Smooth muscle cell (in vitro differentiated cells): ENCODE measurements around the gene TNFAIP3. TPM values are rescaled to one million over a fixed set of nuclear protein-coding genes. Genes with fewer than 3 reads are reported as not detected.

Experiments
- DNase-seq: peaks from one replicate; lab custom pipeline; 2025; ENCODE audit not compliant: unreplicated experiment; lab: John Stamatoyannopoulos, UW
- H2AFZ ChIP-seq: fragments of 200-600 bp; sonication (generic); 2 replicates; pipeline ENCODE4 v1.6.0; 2016; ENCODE audit warnings: antibody characterized with exemption, low read depth, mild to moderate bottlenecking
- H3F3A ChIP-seq: fragments of 200-600 bp; sonication (generic); 2 replicates; pipeline ENCODE4 v1.6.0; 2017; ENCODE audit warnings: antibody characterized with exemption, low read depth
- H3K27ac ChIP-seq: fragments of 200-600 bp; sonication (generic); 2 replicates; pipeline ENCODE4 v1.5.1; 2016; ENCODE audit warnings: low read depth, mild to moderate bottlenecking
- H3K27me3 ChIP-seq: fragments of 200-600 bp; sonication (generic); 2 replicates; pipeline ENCODE4 v1.6.1; 2016; ENCODE audit warnings: low read depth, mild to moderate bottlenecking
- H3K36me3 ChIP-seq: fragments of 200-600 bp; sonication (generic); 2 replicates; pipeline ENCODE4 v1.5.1; 2016; ENCODE audit warnings: low read depth
- H3K4me1 ChIP-seq: fragments of 200-600 bp; sonication (generic); 2 replicates; pipeline ENCODE4 v1.5.1; 2016; ENCODE audit warnings: low read depth
- H3K4me2 ChIP-seq: fragments of 200-600 bp; sonication (generic); 2 replicates; pipeline ENCODE4 v1.6.0; 2016; ENCODE audit warnings: mild to moderate bottlenecking
- H3K4me3 ChIP-seq: fragments of 200-600 bp; sonication (generic); 2 replicates; pipeline ENCODE4 v1.5.1; 2016; ENCODE audit warnings: mild to moderate bottlenecking
- H3K79me2 ChIP-seq: fragments of 200-600 bp; sonication (generic); 2 replicates; pipeline ENCODE4 v1.6.0; 2016; ENCODE audit warnings: low read depth, mild to moderate bottlenecking
- H3K9ac ChIP-seq: fragments of 200-600 bp; sonication (generic); 2 replicates; pipeline ENCODE4 v1.6.0; 2016; ENCODE audit warnings: low read depth
- H3K9me3 ChIP-seq: fragments of 200-600 bp; sonication (generic); replicated peaks from 2 replicates; pipeline ENCODE4 v1.5.1; 2016; ENCODE audit warnings: low read depth
- H4K20me1 ChIP-seq: fragments of 200-600 bp; sonication (generic); 2 replicates; pipeline ENCODE4 v1.6.0; 2016; ENCODE audit warnings: low read depth
- CTCF ChIP-seq: fragments of 200-600 bp; sonication (generic); IDR thresholded peaks from 2 replicates; pipeline ENCODE4 v1.5.1; 2017; ENCODE audit warnings: borderline replicate concordance, mild to moderate bottlenecking, antibody characterized with exemption; ENCODE audit not compliant: insufficient read depth, poor library complexity, severe bottlenecking
- WGBS: methylation state at CpG from one replicate; pipeline ENCODE4 v1.1.7; 2016; ENCODE audit warnings: low lambda C conversion rate; 5-methylcytosine and 5-hydroxymethylcytosine counted together
- polyA plus RNA-seq: library from polyadenylated mRNA; unstranded; fragments of >200 nt; fragmentation: Nextera tagmentation; extraction: Ambion mirVana; gene quantifications from 2 replicates; pipeline ENCODE4 v1.2.1, GENCODE V29; 2016
- total RNA-seq: library from RNA; depleted of rRNA; stranded (reverse); fragments of >200 nt; gene quantifications from 2 replicates; pipeline ENCODE4 v1.2.3, GENCODE V29; 2014

TNFAIP3 gene
- total and polyA plus RNA-seq, 2 experiments from 2014 or later = 32.2 to 33.8 TPM

- 40% methylated on average over 4 of the region's 4 CpGs for WGBS
Observed at GRCh38 chr6:137863091-137863797, 3.8 kb upstream of the TNFAIP3 start.

GRCh38 chr6:137864812-137865508 is 2.1 kb upstream of the TNFAIP3 start:
- no peak for TF ChIP-seq CTCF
- Histone ChIP-seq H3K36me3 (no peaks in the 10 kb centered on the region), H3K9ac (no peak overlapping the region), H3F3A (peaks cover 19% of the 10 kb centered on the region), H3K4me3 (no peak overlapping the region), H3K27ac (peak overlapping the region; percentile 91), H3K4me2 (no peak overlapping the region), H3K27me3 (no peaks in the 10 kb centered on the region), H3K9me3 (no peaks in the 10 kb centered on the region), H4K20me1 (peaks cover 22% of the 10 kb centered on the region), H2AFZ (no peak overlapping the region), H3K79me2 (peaks cover 25% of the 10 kb centered on the region), H3K4me1 (peaks cover 20% of the 10 kb centered on the region)
- DNase-seq = no peak
- 57% methylated on average over 4 of the region's 4 CpGs for WGBS

More at GRCh38 chr6:137863091-137863797, 3.8 kb upstream of the TNFAIP3 start:
- Histone ChIP-seq H3K9me3 (no peaks in the 10 kb centered on the region), H3K4me2 (peak overlapping the region; percentile 60), H3K79me2 (peaks cover 8% of the 10 kb centered on the region), H3K4me1 (peaks cover 11% of the 10 kb centered on the region), H2AFZ (peak overlapping the region; percentile 34), H3F3A (peaks cover 19% of the 10 kb centered on the region), H3K27ac (peak overlapping the region; percentile 46), H3K27me3 (no peaks in the 10 kb centered on the region), H3K4me3 (no peak overlapping the region), H3K36me3 (no peaks in the 10 kb centered on the region), H3K9ac (no peak overlapping the region), H4K20me1 (peaks cover 6% of the 10 kb centered on the region)
- DNase-seq = no peak
- no peak for TF ChIP-seq CTCF

- peak overlapping the region; percentile 91 for H2AFZ ChIP-seq
- no peaks in the 10 kb centered on the region for H3K27me3 ChIP-seq
- WGBS = 9% methylated on average over 25 of the region's 25 CpGs
- no peaks in the 10 kb centered on the region for H3K9me3 ChIP-seq
- H3K4me1 ChIP-seq = peaks cover 34% of the 10 kb centered on the region
- peak overlapping the region; percentile 91 for H3K27ac ChIP-seq
- DNase-seq = no peak
- peaks cover 36% of the 10 kb centered on the region for H4K20me1 ChIP-seq
- H3K36me3 ChIP-seq = no peaks in the 10 kb centered on the region
- peaks cover 35% of the 10 kb centered on the region for H3K79me2 ChIP-seq
- peak overlapping the region; percentile 90 for H3K4me2 ChIP-seq
- TF ChIP-seq CTCF = no peak
- H3K4me3 ChIP-seq = peak overlapping the region; percentile 69
- peak overlapping the region; percentile 92 for H3K9ac ChIP-seq
- peaks cover 18% of the 10 kb centered on the region for H3F3A ChIP-seq
Observed at GRCh38 chr6:137866200-137866913, 702 bp upstream of the TNFAIP3 start.
